Measurements from ENCODE around the gene GRIP1.

DNA sequence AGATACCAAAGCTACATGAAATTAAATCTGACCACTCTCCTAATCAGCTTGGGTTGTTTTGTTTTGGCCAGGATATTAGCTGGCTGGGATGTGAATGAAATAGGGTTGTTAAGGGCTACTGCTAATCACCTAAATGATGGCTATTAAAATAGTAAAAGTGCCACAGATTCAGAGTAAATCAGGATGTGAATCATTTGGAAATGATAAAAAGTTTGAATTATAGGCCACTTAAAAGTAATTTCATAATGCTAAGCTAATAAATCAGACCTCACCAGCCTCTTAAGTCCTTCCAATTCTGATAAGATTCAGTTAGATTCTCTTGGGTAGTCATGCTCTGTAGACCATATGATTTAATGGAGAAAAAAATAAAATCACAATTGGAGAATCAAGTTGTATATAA lies 364.6 kb downstream of the GRIP1 start:
- TF ChIP-seq EZH2 (IDR thresholded peaks at IDR 0.05; ENCODE audit: borderline replicate concordance, low read depth, low read length, severe bottlenecking) (no peak), POLR2A (IDR thresholded peaks at IDR 0.05; ENCODE audit: low read depth, low read length) (no peak), JUN (IDR thresholded peaks at IDR 0.05; ENCODE audit: borderline replicate concordance, insufficient read depth, insufficient read length, low read depth) (no peak), POLR2AphosphoS5 (IDR thresholded peaks at IDR 0.05; ENCODE audit: insufficient read depth, low read depth, low read length) (no peak), FOS (IDR thresholded peaks at IDR 0.05; ENCODE audit: borderline replicate concordance, insufficient read depth, low read length) (no peak), MYC (IDR thresholded peaks at IDR 0.05; ENCODE audit: low read depth, low read length) (no peak), GATA2 (IDR thresholded peaks at IDR 0.05; ENCODE audit: insufficient read depth, insufficient read length, low read depth, low read length) (no peak)
- TF ChIP-seq, protein P1, sequence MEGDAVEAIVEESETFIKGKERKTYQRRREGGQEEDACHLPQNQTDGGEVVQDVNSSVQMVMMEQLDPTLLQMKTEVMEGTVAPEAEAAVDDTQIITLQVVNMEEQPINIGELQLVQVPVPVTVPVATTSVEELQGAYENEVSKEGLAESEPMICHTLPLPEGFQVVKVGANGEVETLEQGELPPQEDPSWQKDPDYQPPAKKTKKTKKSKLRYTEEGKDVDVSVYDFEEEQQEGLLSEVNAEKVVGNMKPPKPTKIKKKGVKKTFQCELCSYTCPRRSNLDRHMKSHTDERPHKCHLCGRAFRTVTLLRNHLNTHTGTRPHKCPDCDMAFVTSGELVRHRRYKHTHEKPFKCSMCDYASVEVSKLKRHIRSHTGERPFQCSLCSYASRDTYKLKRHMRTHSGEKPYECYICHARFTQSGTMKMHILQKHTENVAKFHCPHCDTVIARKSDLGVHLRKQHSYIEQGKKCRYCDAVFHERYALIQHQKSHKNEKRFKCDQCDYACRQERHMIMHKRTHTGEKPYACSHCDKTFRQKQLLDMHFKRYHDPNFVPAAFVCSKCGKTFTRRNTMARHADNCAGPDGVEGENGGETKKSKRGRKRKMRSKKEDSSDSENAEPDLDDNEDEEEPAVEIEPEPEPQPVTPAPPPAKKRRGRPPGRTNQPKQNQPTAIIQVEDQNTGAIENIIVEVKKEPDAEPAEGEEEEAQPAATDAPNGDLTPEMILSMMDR (IDR thresholded peaks at IDR 0.05; ENCODE audit: extremely low read depth in 1 of 2, insufficient read depth in 1 of 2, low read depth in 1 of 2, low read length in 2 of 2) = no peak
- TF ChIP-seq, protein P2, sequence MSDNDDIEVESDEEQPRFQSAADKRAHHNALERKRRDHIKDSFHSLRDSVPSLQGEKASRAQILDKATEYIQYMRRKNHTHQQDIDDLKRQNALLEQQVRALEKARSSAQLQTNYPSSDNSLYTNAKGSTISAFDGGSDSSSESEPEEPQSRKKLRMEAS (IDR thresholded peaks at IDR 0.05; ENCODE audit: insufficient read depth, insufficient read length) = no peak

All from endothelial cell of umbilical vein (primary cell).